Upper lobe of right lung (tissue), 1 donor: ENCODE results near the gene EHBP1. TPM values are rescaled to one million over a fixed set of nuclear protein-coding genes. Genes with fewer than 3 reads are reported as not detected.

Experiments
- ATAC-seq: fragments of 200-7000 bp; cut with Tn5 transposase; one replicate; pipeline ENCODE4 v1.9.1; 2020; ENCODE audit warnings: mild to moderate bottlenecking, moderate library complexity
- DNase-seq: peaks from one replicate; pipeline ENCODE4 v3.0.0-alpha.2; 2020
- H3K27ac ChIP-seq: fragments of 200-600 bp; one replicate; pipeline ENCODE4 v1.8.0; 2022
- H3K27me3 ChIP-seq: fragments of 200-600 bp; one replicate; pipeline ENCODE4 v1.8.0; 2022; ENCODE audit warnings: mild to moderate bottlenecking
- H3K36me3 ChIP-seq: fragments of 200-600 bp; one replicate; pipeline ENCODE4 v1.8.0; 2022
- H3K4me1 ChIP-seq: fragments of 200-600 bp; one replicate; pipeline ENCODE4 v1.8.0; 2022
- H3K4me3 ChIP-seq: fragments of 200-600 bp; one replicate; pipeline ENCODE4 v1.8.0; 2022; ENCODE audit warnings: mild to moderate bottlenecking
- H3K9me3 ChIP-seq: fragments of 200-600 bp; one replicate; pipeline ENCODE4 v1.8.0; 2022
- CTCF ChIP-seq: fragments of 200-600 bp; IDR thresholded peaks from one replicate; pipeline ENCODE4 v1.8.0; 2022; ENCODE audit warnings: antibody characterized with exemption
- intact Hi-C: fragments of 100-400 bp; cut with DNase I; formaldehyde crosslinking; loops from one replicate; pipeline ENCODE4 v1.11.0; 2022
- total RNA-seq: library from RNA; stranded (reverse); fragmentation: NEBNext Ultra II Directional; extraction: Animal tissue kit (Norgen Biotek cat#: 25700); gene quantifications from one replicate; pipeline ENCODE4 v1.2.1, GENCODE V29; 2021
- donor health status: DM: no; HTN: yes; CAD: no; lungs with severe emphysema.

EHBP1 gene
- total RNA-seq, 1 donor from 2014 or later, result 46.7 TPM

- H3K27me3 ChIP-seq, result no peaks in the 10 kb centered on the region
- ATAC-seq (no peak), DNase-seq (no peak)
- H3K27ac ChIP-seq, result no peak overlapping the region
- no peak overlapping the region for H3K4me3 ChIP-seq
- no peak for TF ChIP-seq CTCF
- no peaks in the 10 kb centered on the region for H3K4me1 ChIP-seq
- no peaks in the 10 kb centered on the region for H3K9me3 ChIP-seq
- intact Hi-C loops, result no loop called here
- H3K36me3 ChIP-seq, result no peaks in the 10 kb centered on the region
Measured at GRCh38 chr2:62913311-62913710, 207.8 kb downstream of the EHBP1 start.

- Histone ChIP-seq H3K36me3 (no peaks in the 10 kb centered on the region), H3K9me3 (no peaks in the 10 kb centered on the region), H3K4me3 (no peak overlapping the region), H3K27ac (no peak overlapping the region), H3K4me1 (no peaks in the 10 kb centered on the region), H3K27me3 (no peaks in the 10 kb centered on the region)
- intact Hi-C loops, result no loop called here
- ATAC-seq (no peak), DNase-seq (no peak)
- TF ChIP-seq CTCF, result no peak
Measured at GRCh38 chr2:62919041-62919440, 213.5 kb downstream of the EHBP1 start.

- Histone ChIP-seq H3K4me1 (no peaks in the 10 kb centered on the region), H3K4me3 (no peak overlapping the region), H3K36me3 (no peaks in the 10 kb centered on the region), H3K9me3 (no peaks in the 10 kb centered on the region), H3K27me3 (no peaks in the 10 kb centered on the region), H3K27ac (no peak overlapping the region)
- intact Hi-C loops, result no loop called here
- TF ChIP-seq CTCF, result no peak
- DNase-seq (no peak), ATAC-seq (no peak)
Measured at GRCh38 chr2:62920070-62920469, 214.6 kb downstream of the EHBP1 start.

GRCh38 chr2:62923242-62923641 is 217.7 kb downstream of the EHBP1 start:
- H3K36me3 ChIP-seq, result no peaks in the 10 kb centered on the region
- TF ChIP-seq CTCF, result no peak
- H3K27me3 ChIP-seq, result no peaks in the 10 kb centered on the region
- DNase-seq, result no peak
- no peak overlapping the region for H3K27ac ChIP-seq
- H3K4me3 ChIP-seq, result no peak overlapping the region
- H3K4me1 ChIP-seq, result no peaks in the 10 kb centered on the region
- ATAC-seq, result peak; percentile 15
- intact Hi-C loops, result no loop called here
- no peaks in the 10 kb centered on the region for H3K9me3 ChIP-seq

- intact Hi-C loops, result no loop called here
- no peak for DNase-seq
- no peak for ATAC-seq
Measured at GRCh38 chr2:62923881-62924280, 218.4 kb downstream of the EHBP1 start.

More at GRCh38 chr2:62923881-62924280, 218.4 kb downstream of the EHBP1 start:
- H3K9me3 ChIP-seq, result no peaks in the 10 kb centered on the region
- H3K27me3 ChIP-seq, result no peaks in the 10 kb centered on the region
- no peak overlapping the region for H3K4me3 ChIP-seq
- no peaks in the 10 kb centered on the region for H3K4me1 ChIP-seq
- no peak overlapping the region for H3K27ac ChIP-seq
- TF ChIP-seq CTCF, result no peak
- H3K36me3 ChIP-seq, result no peaks in the 10 kb centered on the region
